Measurements from ENCODE around the gene APOL3.

The APOL3 gene

DNA sequence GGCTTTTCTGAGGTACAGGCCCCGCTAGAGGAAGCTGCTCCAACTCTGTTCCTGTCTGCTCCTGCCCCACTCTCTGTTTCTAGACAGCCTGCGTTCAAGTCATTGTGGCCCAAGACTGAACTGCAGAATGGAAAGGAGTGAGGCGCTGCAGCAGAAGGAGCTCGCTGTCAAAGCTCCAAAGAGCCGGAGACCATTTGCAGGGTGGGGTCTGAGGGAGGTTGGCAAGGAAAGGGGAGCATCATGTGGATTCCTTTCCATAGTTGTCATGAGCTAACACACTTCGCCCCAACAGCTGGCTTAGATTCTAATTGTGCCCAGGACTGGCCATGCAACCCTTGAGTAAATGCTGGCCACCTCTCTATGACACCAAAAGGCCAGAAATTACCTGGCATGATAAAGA, 22.3 kb upstream of the APOL3 start:
- TF ChIP-seq, protein P1, sequence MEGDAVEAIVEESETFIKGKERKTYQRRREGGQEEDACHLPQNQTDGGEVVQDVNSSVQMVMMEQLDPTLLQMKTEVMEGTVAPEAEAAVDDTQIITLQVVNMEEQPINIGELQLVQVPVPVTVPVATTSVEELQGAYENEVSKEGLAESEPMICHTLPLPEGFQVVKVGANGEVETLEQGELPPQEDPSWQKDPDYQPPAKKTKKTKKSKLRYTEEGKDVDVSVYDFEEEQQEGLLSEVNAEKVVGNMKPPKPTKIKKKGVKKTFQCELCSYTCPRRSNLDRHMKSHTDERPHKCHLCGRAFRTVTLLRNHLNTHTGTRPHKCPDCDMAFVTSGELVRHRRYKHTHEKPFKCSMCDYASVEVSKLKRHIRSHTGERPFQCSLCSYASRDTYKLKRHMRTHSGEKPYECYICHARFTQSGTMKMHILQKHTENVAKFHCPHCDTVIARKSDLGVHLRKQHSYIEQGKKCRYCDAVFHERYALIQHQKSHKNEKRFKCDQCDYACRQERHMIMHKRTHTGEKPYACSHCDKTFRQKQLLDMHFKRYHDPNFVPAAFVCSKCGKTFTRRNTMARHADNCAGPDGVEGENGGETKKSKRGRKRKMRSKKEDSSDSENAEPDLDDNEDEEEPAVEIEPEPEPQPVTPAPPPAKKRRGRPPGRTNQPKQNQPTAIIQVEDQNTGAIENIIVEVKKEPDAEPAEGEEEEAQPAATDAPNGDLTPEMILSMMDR (IDR thresholded peaks at IDR 0.05; ENCODE audit: insufficient read depth, low read depth, low read length, missing control alignments): no peak
- no peak overlapping the region for H3K4me3 ChIP-seq (ENCODE audit: low read length)
- DNase-seq (ENCODE audit: low read depth): no peak

DNA sequence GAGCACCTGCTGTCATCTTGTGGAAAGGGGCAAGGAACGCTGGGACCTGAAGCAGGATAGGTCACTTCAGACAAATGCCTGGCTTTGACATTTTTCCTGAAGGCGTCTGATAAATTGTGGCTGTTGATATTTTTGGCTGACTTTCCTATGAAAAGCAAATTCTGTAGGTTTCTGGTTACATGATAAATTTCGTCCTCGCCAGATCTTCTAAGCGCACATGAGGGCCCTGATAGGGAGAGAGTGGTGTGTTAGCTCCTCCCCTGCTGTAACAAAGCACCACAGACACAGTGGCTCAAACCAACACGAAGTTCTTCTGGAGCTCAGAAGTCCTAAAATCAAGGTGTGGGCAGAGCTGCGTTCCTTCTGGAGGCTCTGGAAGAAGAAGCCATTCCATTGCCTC, 21.5 kb upstream of the APOL3 start:
- no peak for DNase-seq (ENCODE audit: low read depth)
- TF ChIP-seq, protein P1 (IDR thresholded peaks at IDR 0.05; ENCODE audit: insufficient read depth, low read depth, low read length, missing control alignments): no peak
- no peak overlapping the region for H3K4me3 ChIP-seq (ENCODE audit: low read length)

DNA sequence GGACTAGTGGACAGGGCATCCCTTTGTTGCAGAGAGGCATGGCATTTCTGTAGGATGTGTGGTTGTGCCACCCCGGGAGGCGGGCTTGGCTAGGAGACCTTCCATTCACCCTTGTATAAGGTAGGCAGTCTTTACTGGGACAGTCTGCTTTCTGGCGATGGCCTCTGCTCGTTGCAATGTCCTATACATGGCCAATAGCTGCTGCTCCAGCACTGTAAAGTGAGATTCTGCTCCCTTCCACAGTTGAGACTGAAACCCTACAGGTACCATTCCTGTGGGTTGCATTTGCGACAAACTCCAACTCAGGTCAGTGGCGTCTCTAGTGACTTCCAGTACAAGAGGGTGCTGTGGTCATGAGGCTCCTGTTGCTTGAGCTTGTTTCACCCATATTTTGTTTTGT, 20.4 kb upstream of the APOL3 start:
- no peak overlapping the region for H3K4me3 ChIP-seq (ENCODE audit: low read length)
- TF ChIP-seq, protein P1 (IDR thresholded peaks at IDR 0.05; ENCODE audit: insufficient read depth, low read depth, low read length, missing control alignments): no peak
- DNase-seq (ENCODE audit: low read depth): no peak

DNA sequence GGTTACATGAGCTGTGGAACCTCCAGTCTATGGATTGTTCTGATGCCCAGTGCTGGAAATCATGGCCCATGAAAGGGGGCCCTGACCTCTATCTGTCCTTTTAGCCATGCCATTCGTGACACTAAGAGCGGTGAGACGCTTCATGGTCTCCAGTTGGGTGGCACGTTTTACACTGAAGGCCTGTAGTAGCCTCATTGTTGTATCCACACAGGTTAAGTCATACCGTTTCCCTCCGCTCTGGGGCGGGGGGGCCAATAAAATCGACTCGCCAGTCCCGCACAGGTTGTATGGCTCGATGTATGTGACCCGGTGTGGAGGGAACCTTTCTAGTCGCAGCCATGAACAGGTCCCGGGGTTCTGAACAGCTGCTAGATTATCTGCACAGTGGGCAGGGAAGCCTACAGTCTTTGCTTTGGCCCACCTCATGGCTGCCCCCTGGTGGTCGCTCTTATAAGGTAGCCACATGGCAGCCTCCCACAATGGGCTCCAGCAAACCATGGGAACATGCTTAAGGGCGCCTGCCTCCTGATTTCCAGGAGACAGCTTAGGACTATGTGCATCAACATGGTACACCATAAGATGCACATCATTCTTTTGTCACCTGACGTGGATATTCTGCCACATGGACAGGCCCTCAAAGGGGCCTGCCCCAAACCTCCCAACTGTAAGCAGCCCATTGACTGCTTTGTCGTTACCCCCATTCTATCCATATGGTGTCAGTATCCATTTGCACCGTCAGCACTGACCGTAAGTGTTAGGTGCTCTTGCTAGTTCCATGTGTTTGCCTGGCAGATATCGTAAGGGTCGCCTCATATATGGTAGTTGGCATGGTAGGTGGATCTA, 19.7 kb upstream of the APOL3 start:
- H3K4me3 ChIP-seq (ENCODE audit: low read length): no peak overlapping the region
- TF ChIP-seq, protein P1 (IDR thresholded peaks at IDR 0.05; ENCODE audit: insufficient read depth, low read depth, low read length, missing control alignments): peak; percentile 70
- DNase-seq (ENCODE audit: low read depth): peak; percentile 61

DNA sequence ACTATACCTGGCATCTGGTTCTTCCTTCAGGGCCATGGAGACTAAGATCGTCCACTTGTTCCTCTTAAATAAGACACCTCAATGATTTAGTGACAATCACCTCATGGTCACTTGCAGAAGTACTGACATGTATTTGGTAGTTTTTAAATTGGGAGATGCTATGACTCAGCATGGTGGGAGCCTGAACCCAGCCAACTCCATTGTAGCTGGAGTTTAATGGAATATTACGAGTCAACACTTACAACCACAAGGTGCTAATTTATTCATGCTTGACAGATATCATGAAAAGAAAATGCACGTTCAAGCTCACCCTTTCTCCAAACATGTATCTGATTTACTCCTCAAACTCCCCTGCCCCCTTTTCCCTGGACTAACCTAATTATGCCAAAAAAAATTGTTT, 16.6 kb upstream of the APOL3 start:
- no peak overlapping the region for H3K4me3 ChIP-seq (ENCODE audit: low read length)
- DNase-seq (ENCODE audit: low read depth): no peak
- TF ChIP-seq, protein P1 (IDR thresholded peaks at IDR 0.05; ENCODE audit: insufficient read depth, low read depth, low read length, missing control alignments): no peak

DNA sequence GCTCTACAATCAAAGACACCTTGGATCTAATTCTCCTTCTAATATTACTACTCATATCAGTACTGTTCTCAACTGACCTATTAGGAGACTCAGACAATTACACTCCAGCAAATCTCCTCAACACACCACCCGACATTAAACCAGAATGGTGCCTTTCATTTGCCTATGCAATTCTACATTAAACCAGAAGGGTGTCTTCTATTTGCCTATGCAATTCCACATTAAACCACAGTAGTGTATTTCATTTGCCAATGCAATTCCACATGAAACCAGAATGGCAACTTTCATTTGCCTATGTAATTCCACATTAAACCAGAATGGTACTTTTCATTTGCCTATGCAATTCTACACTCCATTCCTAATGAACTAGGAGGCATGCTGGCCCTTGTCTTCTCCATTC, 15.3 kb upstream of the APOL3 start:
- TF ChIP-seq, protein P1 (IDR thresholded peaks at IDR 0.05; ENCODE audit: insufficient read depth, low read depth, low read length, missing control alignments): peak; percentile 19
- DNase-seq (ENCODE audit: low read depth): no peak
- no peak overlapping the region for H3K4me3 ChIP-seq (ENCODE audit: low read length)

DNA sequence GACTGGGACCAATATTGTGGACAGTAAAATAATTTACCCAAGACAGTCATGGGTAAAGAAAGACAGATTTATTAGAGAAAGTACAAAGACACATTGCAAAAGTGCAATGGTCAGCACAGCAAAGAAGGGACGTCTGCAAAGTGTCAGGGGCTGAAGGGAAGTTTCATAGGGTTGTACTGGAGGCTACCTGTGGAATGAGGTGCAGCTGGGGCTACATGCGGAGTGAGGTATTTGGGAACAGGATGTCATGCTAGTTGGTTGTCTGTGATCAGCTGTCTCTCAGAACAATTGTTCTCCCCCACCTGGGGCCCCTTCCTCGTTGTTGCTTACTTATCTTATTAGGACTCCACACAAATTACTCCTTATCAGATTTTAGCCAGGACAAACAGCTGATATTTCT, 11.4 kb upstream of the APOL3 start:
- no peak overlapping the region for H3K4me3 ChIP-seq (ENCODE audit: low read length)
- TF ChIP-seq, protein P1 (IDR thresholded peaks at IDR 0.05; ENCODE audit: insufficient read depth, low read depth, low read length, missing control alignments): no peak
- no peak for DNase-seq (ENCODE audit: low read depth)
